GM12878 (cell line): ENCODE data around the gene P2RX7. TPM values are rescaled to one million over a fixed set of nuclear protein-coding genes. Genes with fewer than 3 reads are reported as not detected.

Experiments used
- ATAC-seq: fragments of 200-7000 bp; cut with Tn5 transposase; 3 replicates; pipeline ENCODE4 v1.9.1; 2020; ENCODE audit warnings: mild to moderate bottlenecking, moderate library complexity
- BruUV-seq: library from RNA; stranded (reverse); fragments of 400-500 nt; replicated peaks from 2 replicates; lab custom pipeline; 2021; lab: Mats Ljungman, UMichigan
- CTCF ChIA-PET: fragments of 300-600 bp; sonication (Branson Sonifier 250); formaldehyde crosslinking; extraction: SDS; loops from one replicate; lab custom pipeline; 2021; ENCODE audit warnings: inconsistent platforms; lab: Yijun Ruan, JAX
- POLR2A ChIA-PET: fragments of 350-600 bp; formaldehyde crosslinking; extraction: SDS; loops from one replicate; lab custom pipeline; 2021; ENCODE audit warnings: inconsistent platforms; lab: Charles Lee
- RAD21 ChIA-PET: fragments of 300-600 bp; sonication (Branson Sonifier 250); formaldehyde crosslinking; loops from one replicate; lab custom pipeline; 2023; ENCODE audit warnings: antibody characterized with exemption; ENCODE audit not compliant: unreplicated experiment; lab: Charles Lee
- SMC1A ChIA-PET: fragments of 300-600 bp; sonication (Branson Sonifier 250); formaldehyde crosslinking; loops from one replicate; lab custom pipeline; 2023; ENCODE audit not compliant: unreplicated experiment, uncharacterized antibody; lab: Charles Lee
- DNase-seq: peaks from one replicate; pipeline ENCODE4 v3.0.0-alpha.2; 2011; ENCODE audit warnings: low read depth, low spot score
- FAIRE-seq: peaks from 3 replicates; lab custom pipeline; 2011; peaks lifted over from hg19 to GRCh38; lab: Jason Lieb, UNC
- H2AFZ ChIP-seq: 2 replicates; pipeline ENCODE4 v1.6.0; 2011; ENCODE audit warnings: low read depth, low read length, control low read depth; ENCODE audit not compliant: control insufficient read depth
- H3K27ac ChIP-seq: 2 replicates; pipeline ENCODE4 v1.5.1; 2011; ENCODE audit warnings: control low read depth; ENCODE audit not compliant: control insufficient read depth, insufficient read depth
- H3K27me3 ChIP-seq, 2 experiments: replicated peaks in 1 of 2; 2 replicates each; pipeline versions ENCODE4 v1.6.0 to v1.6.1; 2011; ENCODE audit warnings: low read length in 1 of 2; ENCODE audit not compliant: control insufficient read depth in 2 of 2, insufficient read depth in 2 of 2
- H3K36me3 ChIP-seq, 2 experiments: 2 replicates each; pipeline ENCODE4 v1.5.1; 2011; ENCODE audit warnings: low read length in 1 of 2; ENCODE audit not compliant: control insufficient read depth in 2 of 2, insufficient read depth in 2 of 2
- H3K4me1 ChIP-seq: 2 replicates; pipeline ENCODE4 v1.6.1; 2011; ENCODE audit warnings: mild to moderate bottlenecking, low read length, moderate library complexity, mixed read lengths; ENCODE audit not compliant: control insufficient read depth, insufficient read depth
- H3K4me2 ChIP-seq: 2 replicates; pipeline ENCODE4 v1.6.0; 2011; ENCODE audit warnings: control low read depth; ENCODE audit not compliant: control insufficient read depth, insufficient read depth
- H3K4me3 ChIP-seq: fragments of 200-600 bp; sonication (generic); 2 replicates; pipeline ENCODE4 v1.5.1; 2016
- H3K79me2 ChIP-seq: 2 replicates; pipeline ENCODE4 v1.6.0; 2011; ENCODE audit warnings: low read length; ENCODE audit not compliant: control insufficient read depth, insufficient read depth
- H3K9ac ChIP-seq: 2 replicates; pipeline ENCODE4 v1.8.0; 2011; ENCODE audit warnings: low read length, control low read depth, mixed read lengths; ENCODE audit not compliant: control insufficient read depth, insufficient read depth
- H3K9me3 ChIP-seq: replicated peaks from 3 replicates; pipeline ENCODE4 v1.5.1; 2011; ENCODE audit warnings: mild to moderate bottlenecking, low read length; ENCODE audit not compliant: control insufficient read depth, insufficient read depth
- H4K20me1 ChIP-seq: 2 replicates; pipeline ENCODE4 v1.6.0; 2011; ENCODE audit not compliant: control insufficient read depth, insufficient read depth
- KAT2A ChIP-seq: conservative IDR thresholded peaks from 2 replicates; pipeline ENCODE4 v1.6.1; 2011; ENCODE audit warnings: low read depth, low read length; ENCODE audit not compliant: control insufficient read depth
- NFYA ChIP-seq: IDR thresholded peaks from 2 replicates; pipeline ENCODE4 v1.6.1; 2011; ENCODE audit warnings: low read depth, mild to moderate bottlenecking, low read length, improper control_type of control experiment, borderline replicate concordance
- NFYB ChIP-seq: IDR thresholded peaks from 2 replicates; pipeline ENCODE4 v1.6.1; 2011; ENCODE audit warnings: low read depth, mild to moderate bottlenecking, low read length, improper control_type of control experiment, moderate library complexity; ENCODE audit not compliant: insufficient read depth
- NR2C1 ChIP-seq: fragments of 450-650 bp; IDR thresholded peaks from 2 replicates; pipeline ENCODE4 v1.6.1; 2017; ENCODE audit warnings: antibody characterized with exemption, mild to moderate bottlenecking, moderate library complexity
- ZNF207 ChIP-seq: fragments of 450-650 bp; IDR thresholded peaks from 2 replicates; pipeline ENCODE4 v1.6.1; 2014; ENCODE audit warnings: antibody characterized with exemption, mild to moderate bottlenecking, borderline replicate concordance
- ZNF217 ChIP-seq: fragments of 450-650 bp; IDR thresholded peaks from 2 replicates; pipeline ENCODE4 v1.6.1; 2017; ENCODE audit warnings: antibody characterized with exemption, mild to moderate bottlenecking
- ZNF274 ChIP-seq: IDR thresholded peaks from one replicate; pipeline ENCODE4 v1.8.0; 2011; ENCODE audit not compliant: insufficient read length, insufficient read depth
- WGBS: methylation state at CpG from one replicate; pipeline ENCODE4 v1.1.6; 2016; ENCODE audit warnings: low lambda C conversion rate; ENCODE audit not compliant: insufficient replicate concordance, insufficient coverage; ENCODE audit errors: missing lambda C conversion rate; 5-methylcytosine and 5-hydroxymethylcytosine counted together
- in situ Hi-C: fragments of 300-500 bp; cut with MboI; formaldehyde crosslinking; loops from 9 replicates; pipeline ENCODE4 v1.14.3; 2018; ENCODE audit warnings: mixed read lengths
- intact Hi-C: fragments of 100-400 bp; cut with micrococcal nuclease; formaldehyde crosslinking; loops from one replicate; pipeline ENCODE4 v1.14.2; 2022; ENCODE audit not compliant: unreplicated experiment
- polyA plus RNA-seq, 11 experiments: library from polyadenylated mRNA; depleted of rRNA in 4 of 11; unstranded in 6 of 11; stranded (reverse) in 5 of 11; fragments of >200 nt; fragmentation: Nextera tagmentation in 4 of 11; fragmentation: Illumina TruSeq in 1 of 11; extraction: Ambion mirVana in 4 of 11; extraction: Trizol in 1 of 11; gene quantifications; 1 replicate in 1 of 11; 2 replicates in 10 of 11; pipeline versions ENCODE4 v1.2.1 to v1.2.3, GENCODE V29; 2011 to 2016; ENCODE audit warnings: inconsistent platforms in 2 of 11, missing spikeins in 2 of 11, low read depth in 1 of 11
- total RNA-seq, 4 experiments: library from RNA; depleted of rRNA in 3 of 4; stranded (reverse); fragments of >200 nt in 3 of 4; fragmentation: Illumina TruSeq in 1 of 4; extraction: Trizol in 1 of 4; gene quantifications; 2 replicates each; pipeline versions ENCODE4 v1.2.1 to v1.2.3, GENCODE V29; 2013 to 2021
- TF ChIP-seq, protein P1 (sequence below): fragments of 450-650 bp; IDR thresholded peaks from 2 replicates; pipeline ENCODE4 v1.6.1; 2016; ENCODE audit warnings: mild to moderate bottlenecking, moderate library complexity, borderline replicate concordance
- TF ChIP-seq, protein P2 (sequence below): fragments of 450-650 bp; IDR thresholded peaks from 2 replicates; pipeline ENCODE4 v1.6.1; 2017; ENCODE audit warnings: low read depth, mild to moderate bottlenecking, moderate library complexity
- TF ChIP-seq, protein P3 (sequence below): fragments of 450-650 bp; IDR thresholded peaks from 2 replicates; pipeline ENCODE4 v1.6.1; 2017; ENCODE audit warnings: mild to moderate bottlenecking, low read depth, inconsistent platforms; ENCODE audit not compliant: poor library complexity, severe bottlenecking
- TF ChIP-seq, protein P4 (sequence below): IDR thresholded peaks from 2 replicates; pipeline ENCODE4 v1.6.1; 2012; ENCODE audit warnings: low read length, inconsistent platforms
- TF ChIP-seq, protein P5 (sequence below): fragments of 450-650 bp; IDR thresholded peaks from 2 replicates; pipeline ENCODE4 v1.6.1; 2017; ENCODE audit warnings: borderline replicate concordance

Gene P2RX7
- total and polyA plus RNA-seq, 10 of the 15 experiments (the other 5 are each of a cell fraction or from before 2014, with no cell fraction given): 0.74 to 2.6 (median 1.5) TPM

DNA sequence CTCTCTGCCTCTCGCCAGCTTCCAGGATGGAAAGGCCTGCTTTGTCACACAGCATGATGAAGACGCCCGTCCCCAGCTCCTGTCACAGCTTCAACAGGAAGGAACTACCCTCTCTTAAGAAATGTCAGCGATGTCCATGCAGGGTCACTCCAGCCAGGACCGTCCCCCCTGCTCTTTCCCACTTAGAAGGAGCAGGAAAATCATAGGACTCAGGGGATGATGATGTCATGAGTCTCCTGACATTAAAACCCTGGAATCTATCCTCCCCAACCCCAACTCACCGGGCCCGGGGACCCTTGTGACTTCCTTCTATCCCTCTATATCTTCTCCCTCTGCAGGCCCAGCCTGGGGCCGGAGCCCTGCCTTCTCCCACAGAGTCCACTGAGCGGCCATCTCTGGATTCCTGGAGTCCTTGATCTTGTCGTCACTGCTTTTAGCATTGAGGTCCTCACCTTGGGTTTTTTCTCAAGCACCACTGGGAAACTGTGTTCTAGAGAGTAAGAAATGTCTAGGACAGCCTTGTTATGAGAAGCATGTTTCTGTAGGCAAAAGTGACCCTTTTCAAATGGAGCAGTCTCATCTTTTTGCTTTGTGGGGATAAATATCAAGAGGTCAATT is 42.8 kb upstream of the P2RX7 start:
- Histone ChIP-seq H3K9ac (no peak overlapping the region), H3K9me3 (no peaks in the 10 kb centered on the region; the same call in 2 of the 3 replicates), H3K27ac (no peak overlapping the region), H3K36me3 (no peaks in the 10 kb centered on the region), H2AFZ (no peak overlapping the region), H3K4me2 (no peak overlapping the region), H3K27me3 (no peaks in the 10 kb centered on the region), H3K79me2 (no peaks in the 10 kb centered on the region), H4K20me1 (no peaks in the 10 kb centered on the region), H3K4me3 (no peak overlapping the region), H3K4me1 (peaks cover 9% of the 10 kb centered on the region)
- BruUV-seq: no TSS peak
- in situ Hi-C loops: no loop called here
- ChIA-PET POLR2A (interaction anchor here (0.5 kb wide), 1 partner anchor 185 kb away, joined by 3 read pairs; no protein-coding TSS in a partner anchor), RAD21 (no interaction called here), CTCF (interaction anchor here (0.5 kb wide), 1 partner anchor 105 kb away, joined by 4 read pairs; no protein-coding TSS in a partner anchor), SMC1A (interaction anchor here (1.6 kb wide), 1 partner anchor 11 kb away, joined by 3 read pairs; no protein-coding TSS in a partner anchor)
- no peak for DNase-seq
- ATAC-seq: no peak
- FAIRE-seq: no peak
- 73% methylated on average over 10 of the region's 10 CpGs for WGBS
- intact Hi-C loops: no loop called here
- TF ChIP-seq ZNF207: no peak
- no peak for TF ChIP-seq ZNF274
- TF ChIP-seq, protein P1, sequence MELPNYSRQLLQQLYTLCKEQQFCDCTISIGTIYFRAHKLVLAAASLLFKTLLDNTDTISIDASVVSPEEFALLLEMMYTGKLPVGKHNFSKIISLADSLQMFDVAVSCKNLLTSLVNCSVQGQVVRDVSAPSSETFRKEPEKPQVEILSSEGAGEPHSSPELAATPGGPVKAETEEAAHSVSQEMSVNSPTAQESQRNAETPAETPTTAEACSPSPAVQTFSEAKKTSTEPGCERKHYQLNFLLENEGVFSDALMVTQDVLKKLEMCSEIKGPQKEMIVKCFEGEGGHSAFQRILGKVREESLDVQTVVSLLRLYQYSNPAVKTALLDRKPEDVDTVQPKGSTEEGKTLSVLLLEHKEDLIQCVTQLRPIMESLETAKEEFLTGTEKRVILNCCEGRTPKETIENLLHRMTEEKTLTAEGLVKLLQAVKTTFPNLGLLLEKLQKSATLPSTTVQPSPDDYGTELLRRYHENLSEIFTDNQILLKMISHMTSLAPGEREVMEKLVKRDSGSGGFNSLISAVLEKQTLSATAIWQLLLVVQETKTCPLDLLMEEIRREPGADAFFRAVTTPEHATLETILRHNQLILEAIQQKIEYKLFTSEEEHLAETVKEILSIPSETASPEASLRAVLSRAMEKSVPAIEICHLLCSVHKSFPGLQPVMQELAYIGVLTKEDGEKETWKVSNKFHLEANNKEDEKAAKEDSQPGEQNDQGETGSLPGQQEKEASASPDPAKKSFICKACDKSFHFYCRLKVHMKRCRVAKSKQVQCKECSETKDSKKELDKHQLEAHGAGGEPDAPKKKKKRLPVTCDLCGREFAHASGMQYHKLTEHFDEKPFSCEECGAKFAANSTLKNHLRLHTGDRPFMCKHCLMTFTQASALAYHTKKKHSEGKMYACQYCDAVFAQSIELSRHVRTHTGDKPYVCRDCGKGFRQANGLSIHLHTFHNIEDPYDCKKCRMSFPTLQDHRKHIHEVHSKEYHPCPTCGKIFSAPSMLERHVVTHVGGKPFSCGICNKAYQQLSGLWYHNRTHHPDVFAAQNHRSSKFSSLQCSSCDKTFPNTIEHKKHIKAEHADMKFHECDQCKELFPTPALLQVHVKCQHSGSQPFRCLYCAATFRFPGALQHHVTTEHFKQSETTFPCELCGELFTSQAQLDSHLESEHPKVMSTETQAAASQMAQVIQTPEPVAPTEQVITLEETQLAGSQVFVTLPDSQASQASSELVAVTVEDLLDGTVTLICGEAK: no peak
- TF ChIP-seq, protein P2, sequence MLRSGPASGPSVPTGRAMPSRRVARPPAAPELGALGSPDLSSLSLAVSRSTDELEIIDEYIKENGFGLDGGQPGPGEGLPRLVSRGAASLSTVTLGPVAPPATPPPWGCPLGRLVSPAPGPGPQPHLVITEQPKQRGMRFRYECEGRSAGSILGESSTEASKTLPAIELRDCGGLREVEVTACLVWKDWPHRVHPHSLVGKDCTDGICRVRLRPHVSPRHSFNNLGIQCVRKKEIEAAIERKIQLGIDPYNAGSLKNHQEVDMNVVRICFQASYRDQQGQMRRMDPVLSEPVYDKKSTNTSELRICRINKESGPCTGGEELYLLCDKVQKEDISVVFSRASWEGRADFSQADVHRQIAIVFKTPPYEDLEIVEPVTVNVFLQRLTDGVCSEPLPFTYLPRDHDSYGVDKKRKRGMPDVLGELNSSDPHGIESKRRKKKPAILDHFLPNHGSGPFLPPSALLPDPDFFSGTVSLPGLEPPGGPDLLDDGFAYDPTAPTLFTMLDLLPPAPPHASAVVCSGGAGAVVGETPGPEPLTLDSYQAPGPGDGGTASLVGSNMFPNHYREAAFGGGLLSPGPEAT: no peak
- TF ChIP-seq, protein P3, sequence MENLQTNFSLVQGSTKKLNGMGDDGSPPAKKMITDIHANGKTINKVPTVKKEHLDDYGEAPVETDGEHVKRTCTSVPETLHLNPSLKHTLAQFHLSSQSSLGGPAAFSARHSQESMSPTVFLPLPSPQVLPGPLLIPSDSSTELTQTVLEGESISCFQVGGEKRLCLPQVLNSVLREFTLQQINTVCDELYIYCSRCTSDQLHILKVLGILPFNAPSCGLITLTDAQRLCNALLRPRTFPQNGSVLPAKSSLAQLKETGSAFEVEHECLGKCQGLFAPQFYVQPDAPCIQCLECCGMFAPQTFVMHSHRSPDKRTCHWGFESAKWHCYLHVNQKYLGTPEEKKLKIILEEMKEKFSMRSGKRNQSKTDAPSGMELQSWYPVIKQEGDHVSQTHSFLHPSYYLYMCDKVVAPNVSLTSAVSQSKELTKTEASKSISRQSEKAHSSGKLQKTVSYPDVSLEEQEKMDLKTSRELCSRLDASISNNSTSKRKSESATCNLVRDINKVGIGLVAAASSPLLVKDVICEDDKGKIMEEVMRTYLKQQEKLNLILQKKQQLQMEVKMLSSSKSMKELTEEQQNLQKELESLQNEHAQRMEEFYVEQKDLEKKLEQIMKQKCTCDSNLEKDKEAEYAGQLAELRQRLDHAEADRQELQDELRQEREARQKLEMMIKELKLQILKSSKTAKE: no peak
- TF ChIP-seq NR2C1: no peak
- TF ChIP-seq, protein P4, sequence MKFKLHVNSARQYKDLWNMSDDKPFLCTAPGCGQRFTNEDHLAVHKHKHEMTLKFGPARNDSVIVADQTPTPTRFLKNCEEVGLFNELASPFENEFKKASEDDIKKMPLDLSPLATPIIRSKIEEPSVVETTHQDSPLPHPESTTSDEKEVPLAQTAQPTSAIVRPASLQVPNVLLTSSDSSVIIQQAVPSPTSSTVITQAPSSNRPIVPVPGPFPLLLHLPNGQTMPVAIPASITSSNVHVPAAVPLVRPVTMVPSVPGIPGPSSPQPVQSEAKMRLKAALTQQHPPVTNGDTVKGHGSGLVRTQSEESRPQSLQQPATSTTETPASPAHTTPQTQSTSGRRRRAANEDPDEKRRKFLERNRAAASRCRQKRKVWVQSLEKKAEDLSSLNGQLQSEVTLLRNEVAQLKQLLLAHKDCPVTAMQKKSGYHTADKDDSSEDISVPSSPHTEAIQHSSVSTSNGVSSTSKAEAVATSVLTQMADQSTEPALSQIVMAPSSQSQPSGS: no peak
- TF ChIP-seq KAT2A: no peak
- no peak for TF ChIP-seq NFYA
- TF ChIP-seq, protein P5, sequence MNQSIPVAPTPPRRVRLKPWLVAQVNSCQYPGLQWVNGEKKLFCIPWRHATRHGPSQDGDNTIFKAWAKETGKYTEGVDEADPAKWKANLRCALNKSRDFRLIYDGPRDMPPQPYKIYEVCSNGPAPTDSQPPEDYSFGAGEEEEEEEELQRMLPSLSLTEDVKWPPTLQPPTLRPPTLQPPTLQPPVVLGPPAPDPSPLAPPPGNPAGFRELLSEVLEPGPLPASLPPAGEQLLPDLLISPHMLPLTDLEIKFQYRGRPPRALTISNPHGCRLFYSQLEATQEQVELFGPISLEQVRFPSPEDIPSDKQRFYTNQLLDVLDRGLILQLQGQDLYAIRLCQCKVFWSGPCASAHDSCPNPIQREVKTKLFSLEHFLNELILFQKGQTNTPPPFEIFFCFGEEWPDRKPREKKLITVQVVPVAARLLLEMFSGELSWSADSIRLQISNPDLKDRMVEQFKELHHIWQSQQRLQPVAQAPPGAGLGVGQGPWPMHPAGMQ: no peak
- no peak for TF ChIP-seq ZNF217
- TF ChIP-seq NFYB: no peak
